Mesodermal cell (in vitro differentiated cells): ENCODE measurements around the gene TMEM178B.
"Not testable (repeated sequence)": the region's sequence is repeated elsewhere in the genome, so short reads cannot be mapped to it uniquely, and the experiment has no call there.

Experiments used
- H3K27ac ChIP-seq: 2 replicates; pipeline ENCODE4 v1.7.0; 2013; ENCODE audit warnings: mild to moderate bottlenecking, low read depth, low read length, moderate library complexity; ENCODE audit not compliant: severe bottlenecking
- H3K36me3 ChIP-seq: 2 replicates; pipeline ENCODE4 v1.7.1; 2013; ENCODE audit warnings: mild to moderate bottlenecking, low read length, moderate library complexity; ENCODE audit not compliant: control insufficient read depth, insufficient read depth
- H3K4me1 ChIP-seq: one replicate; pipeline ENCODE4 v1.7.1; 2013; ENCODE audit warnings: mild to moderate bottlenecking, low read length; ENCODE audit not compliant: insufficient read depth, control insufficient read depth, poor library complexity, severe bottlenecking
- H3K4me3 ChIP-seq: 2 replicates; pipeline ENCODE4 v1.7.0; 2013; ENCODE audit warnings: low read length, control low read depth, mild to moderate bottlenecking; ENCODE audit not compliant: insufficient read depth, poor library complexity, severe bottlenecking; ENCODE audit errors: extremely low read depth
- H3K9me3 ChIP-seq: 2 replicates; pipeline ENCODE4 v1.7.1; 2013; ENCODE audit warnings: mild to moderate bottlenecking, low read length, moderate library complexity; ENCODE audit not compliant: control insufficient read depth
- WGBS, 2 experiments: methylation state at CpG; one replicate each; pipeline ENCODE4 v1.1.5; 2013; ENCODE audit warnings: missing lambda C conversion rate in 2 of 2; ENCODE audit not compliant: insufficient coverage in 2 of 2; 5-methylcytosine and 5-hydroxymethylcytosine counted together

Gene TMEM178B

GRCh38 chr7:141403846-141404245 lies 330.0 kb downstream of the TMEM178B start:
- WGBS, 2 experiments = 88 to 94% methylated on average over 6 to 11 of the region's 11 CpGs
- not testable (repeated sequence) for H3K4me3 ChIP-seq, H3K27ac ChIP-seq, H3K36me3 ChIP-seq, H3K4me1 ChIP-seq, H3K9me3 ChIP-seq

GRCh38 chr7:141406347-141406746 lies 332.5 kb downstream of the TMEM178B start:
- Histone ChIP-seq H3K36me3 (no peaks in the 10 kb centered on the region), H3K4me1 (no peaks in the 10 kb centered on the region), H3K9me3 (no peaks in the 10 kb centered on the region), H3K4me3 (no peak overlapping the region), H3K27ac (no peak overlapping the region)

GRCh38 chr7:141407893-141408292 lies 334.0 kb downstream of the TMEM178B start:
- no peak overlapping the region for H3K4me3 ChIP-seq
- H3K9me3 ChIP-seq = no peaks in the 10 kb centered on the region
- no peaks in the 10 kb centered on the region for H3K4me1 ChIP-seq
- H3K36me3 ChIP-seq = no peaks in the 10 kb centered on the region
- WGBS, 2 experiments = 100% methylated on average over 1 of the region's 3 CpGs
- no peak overlapping the region for H3K27ac ChIP-seq

- Histone ChIP-seq H3K36me3 (no peaks in the 10 kb centered on the region), H3K9me3 (no peaks in the 10 kb centered on the region), H3K4me1 (no peaks in the 10 kb centered on the region), H3K4me3 (no peak overlapping the region), H3K27ac (no peak overlapping the region)
- WGBS, 2 experiments = 49 to 51% methylated on average over 2 to 3 of the region's 3 CpGs
Measured at GRCh38 chr7:141408440-141408839, 334.6 kb downstream of the TMEM178B start.

GRCh38 chr7:141409219-141409618 lies 335.4 kb downstream of the TMEM178B start:
- Histone ChIP-seq H3K4me1 (no peaks in the 10 kb centered on the region), H3K4me3 (no peak overlapping the region), H3K36me3 (no peaks in the 10 kb centered on the region), H3K27ac (no peak overlapping the region), H3K9me3 (no peaks in the 10 kb centered on the region)
- WGBS, 2 experiments = no CpG with 5 or more reads among the region's 1 CpG

- Histone ChIP-seq H3K9me3 (no peaks in the 10 kb centered on the region), H3K4me3 (no peak overlapping the region), H3K36me3 (no peaks in the 10 kb centered on the region), H3K27ac (no peak overlapping the region), H3K4me1 (no peaks in the 10 kb centered on the region)
- WGBS, 2 experiments = 30 to 32% methylated on average over 8 to 9 of the region's 10 CpGs
Measured at GRCh38 chr7:141409801-141410329, 336.0 kb downstream of the TMEM178B start.

- Histone ChIP-seq H3K36me3 (no peaks in the 10 kb centered on the region), H3K4me3 (no peak overlapping the region), H3K4me1 (no peaks in the 10 kb centered on the region), H3K9me3 (no peaks in the 10 kb centered on the region), H3K27ac (no peak overlapping the region)
- WGBS, 2 experiments = 85 to 93% methylated on average over 2 to 4 of the region's 7 CpGs
Measured at GRCh38 chr7:141410353-141411000, 336.6 kb downstream of the TMEM178B start.

- 89 to 100% methylated on average over 3 of the region's 4 CpGs for WGBS, 2 experiments
- no peak overlapping the region for H3K27ac ChIP-seq
- H3K36me3 ChIP-seq = no peaks in the 10 kb centered on the region
- no peaks in the 10 kb centered on the region for H3K9me3 ChIP-seq
- no peaks in the 10 kb centered on the region for H3K4me1 ChIP-seq
- H3K4me3 ChIP-seq = no peak overlapping the region
Measured at GRCh38 chr7:141411133-141411532, 337.3 kb downstream of the TMEM178B start.

GRCh38 chr7:141415999-141416398 lies 342.1 kb downstream of the TMEM178B start:
- 64 to 100% methylated on average over 1 to 3 of the region's 3 CpGs for WGBS, 2 experiments

GRCh38 chr7:141416650-141417270 lies 342.9 kb downstream of the TMEM178B start:
- H3K36me3 ChIP-seq = no peaks in the 10 kb centered on the region
- H3K9me3 ChIP-seq = no peaks in the 10 kb centered on the region
- H3K4me1 ChIP-seq = no peaks in the 10 kb centered on the region
- WGBS, 2 experiments = 83 to 96% methylated on average over 4 to 5 of the region's 9 CpGs
- H3K4me3 ChIP-seq = no peak overlapping the region
- no peak overlapping the region for H3K27ac ChIP-seq

More at GRCh38 chr7:141415999-141416398, 342.1 kb downstream of the TMEM178B start:
- Histone ChIP-seq H3K4me1 (no peaks in the 10 kb centered on the region), H3K27ac (no peak overlapping the region), H3K4me3 (no peak overlapping the region), H3K36me3 (no peaks in the 10 kb centered on the region), H3K9me3 (no peaks in the 10 kb centered on the region)

- no peaks in the 10 kb centered on the region for H3K4me1 ChIP-seq
- WGBS, 2 experiments = 83 to 100% methylated on average over 1 of the region's 4 CpGs
- no peak overlapping the region for H3K4me3 ChIP-seq
- no peak overlapping the region for H3K27ac ChIP-seq
- H3K36me3 ChIP-seq = no peaks in the 10 kb centered on the region
- H3K9me3 ChIP-seq = no peaks in the 10 kb centered on the region
Measured at GRCh38 chr7:141417506-141417905, 343.6 kb downstream of the TMEM178B start.
